B cell (primary cell): ENCODE results near the gene SLC22A2.

ENCODE experiments used
- CTCF ChIP-seq: fragments of 200-600 bp; IDR thresholded peaks from one replicate; pipeline ENCODE4 v1.8.0; 2022; ENCODE audit warnings: antibody characterized with exemption, mild to moderate bottlenecking
- EZH2 ChIP-seq: IDR thresholded peaks from 2 replicates; pipeline ENCODE4 v1.6.1; 2012; ENCODE audit warnings: borderline replicate concordance, low read depth, mild to moderate bottlenecking, moderate library complexity, low read length; ENCODE audit not compliant: insufficient read depth, poor library complexity, severe bottlenecking

- TF ChIP-seq CTCF (no peak), EZH2 (no peak)
Observed at GRCh38 chr6:160172704-160173103, 85.9 kb downstream of the SLC22A2 start.
